EH (cell line): Measurements from ENCODE around the gene MOB2.
"Not testable (repeated sequence)": the region's sequence is repeated elsewhere in the genome, so short reads cannot be mapped to it uniquely, and the experiment has no call there.

Experiments
- DNase-seq: peaks from one replicate; pipeline ENCODE4 v3.0.0-alpha.2; 2015; ENCODE audit warnings: low read depth

The MOB2 gene

DNA sequence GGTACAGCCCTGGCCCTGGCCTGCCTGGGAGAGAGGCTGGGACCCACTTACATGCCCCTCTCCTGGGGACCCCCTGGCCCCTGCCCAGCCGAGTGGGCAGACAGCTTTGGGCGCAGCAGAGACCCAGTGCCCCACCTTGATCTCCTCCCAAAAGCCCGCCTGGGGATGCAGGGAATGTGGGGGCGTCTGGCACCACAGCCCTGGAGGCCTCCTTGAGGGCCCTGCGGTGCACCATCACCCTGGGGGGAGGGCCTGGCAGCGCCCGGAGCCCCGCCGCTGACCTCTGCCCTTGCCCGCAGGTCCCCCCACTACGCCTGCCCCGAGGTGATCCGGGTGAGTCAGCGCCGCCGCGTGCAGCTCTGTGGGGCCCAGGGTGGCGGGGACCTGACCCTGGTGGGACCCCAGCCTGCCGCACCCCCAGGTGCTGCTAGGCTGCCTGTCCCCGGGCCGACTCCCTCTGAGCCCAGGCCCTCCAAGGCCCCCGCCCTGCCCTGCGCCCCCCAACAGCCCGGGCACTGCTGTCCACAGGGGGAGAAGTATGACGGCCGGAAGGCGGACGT lies 43.7 kb downstream of the MOB2 start:
- DNase-seq = no peak

GRCh38 chr11:1442163-1442562 lies 44.4 kb downstream of the MOB2 start:
- DNase-seq = no peak

DNA sequence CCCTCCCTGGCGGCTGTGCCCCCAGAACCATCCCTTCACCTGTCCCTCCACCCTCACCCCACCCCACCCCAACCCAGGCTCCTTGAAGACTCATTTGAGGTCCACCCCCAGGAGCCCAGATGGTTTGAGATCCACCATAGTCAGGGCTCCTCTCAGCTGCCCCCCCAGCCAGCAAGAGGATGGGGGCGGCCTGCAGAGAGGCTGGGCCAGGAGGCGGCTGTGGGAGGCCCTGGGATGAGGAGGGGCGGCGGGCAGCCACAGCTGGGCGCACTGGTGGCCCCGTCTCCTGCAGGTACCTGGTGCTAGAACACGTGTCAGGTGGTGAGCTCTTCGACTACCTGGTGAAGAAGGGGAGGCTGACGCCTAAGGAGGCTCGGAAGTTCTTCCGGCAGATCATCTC lies 46.1 kb downstream of the MOB2 start:
- no peak for DNase-seq

DNA sequence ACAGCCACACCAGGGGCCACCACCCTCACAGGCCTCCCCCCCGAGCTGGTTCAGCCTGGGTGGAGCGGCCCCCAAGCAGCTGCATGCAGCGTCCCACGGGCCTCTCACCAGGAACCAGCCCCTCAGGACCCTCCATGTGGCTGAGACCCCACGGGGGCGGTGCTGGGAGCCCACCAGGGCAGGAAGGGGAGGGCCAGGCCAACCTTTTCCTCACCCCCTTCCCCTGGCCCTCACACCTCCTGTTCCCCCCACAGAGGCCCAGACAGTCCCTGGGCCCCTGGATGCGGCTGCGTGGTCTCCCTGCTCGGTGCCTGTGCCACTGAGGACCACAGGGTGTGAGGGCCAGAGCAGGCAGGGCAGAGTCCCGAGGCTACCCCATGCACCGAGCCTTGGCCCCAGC lies 46.5 kb downstream of the MOB2 start:
- no peak for DNase-seq

DNA sequence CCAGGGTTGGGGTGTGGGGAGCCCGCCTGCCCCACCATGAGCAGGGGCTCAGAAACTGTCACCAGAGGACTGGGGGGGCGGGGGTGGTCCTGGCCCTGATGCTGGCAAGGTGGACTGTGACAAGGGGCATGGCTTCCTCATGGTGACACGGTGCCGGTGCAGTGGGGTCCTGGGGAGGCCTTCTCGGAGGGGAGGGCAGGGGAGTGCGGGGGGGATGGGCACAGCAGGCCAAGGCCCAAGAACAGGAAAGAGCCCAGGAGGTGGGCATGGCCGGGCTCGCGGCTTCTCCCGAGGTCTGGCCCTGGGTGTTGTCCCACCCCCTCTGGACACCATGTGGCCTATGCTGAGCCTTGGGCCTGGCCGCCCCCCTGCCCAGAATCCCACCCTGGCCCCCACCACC lies 47.2 kb downstream of the MOB2 start:
- no peak for DNase-seq

- no peak for DNase-seq
Measured at GRCh38 chr11:1438967-1439330, 47.6 kb downstream of the MOB2 start.

GRCh38 chr11:1438261-1438966 lies 48.2 kb downstream of the MOB2 start:
- DNase-seq = no peak

DNA sequence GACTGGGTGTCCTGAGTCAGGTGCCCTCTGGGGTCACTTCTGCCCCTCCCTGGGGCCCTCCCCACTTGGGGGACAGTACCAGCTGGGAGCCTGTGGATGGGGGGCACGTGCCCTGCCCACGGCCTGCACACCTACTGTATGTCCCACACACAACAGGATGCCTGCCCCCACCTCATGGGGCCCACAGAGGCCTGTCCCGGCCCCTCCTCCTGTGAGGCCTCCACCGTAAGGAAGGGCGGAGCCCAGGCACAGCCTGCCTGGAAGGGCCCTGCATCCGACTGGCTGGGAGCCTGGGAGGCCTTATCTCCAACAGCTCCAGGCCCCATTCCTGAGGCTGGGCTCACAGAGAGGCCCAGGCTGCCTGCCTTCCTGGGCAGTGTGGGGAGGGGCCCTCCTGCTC lies 49.1 kb downstream of the MOB2 start:
- peak; percentile 32 for DNase-seq

DNA sequence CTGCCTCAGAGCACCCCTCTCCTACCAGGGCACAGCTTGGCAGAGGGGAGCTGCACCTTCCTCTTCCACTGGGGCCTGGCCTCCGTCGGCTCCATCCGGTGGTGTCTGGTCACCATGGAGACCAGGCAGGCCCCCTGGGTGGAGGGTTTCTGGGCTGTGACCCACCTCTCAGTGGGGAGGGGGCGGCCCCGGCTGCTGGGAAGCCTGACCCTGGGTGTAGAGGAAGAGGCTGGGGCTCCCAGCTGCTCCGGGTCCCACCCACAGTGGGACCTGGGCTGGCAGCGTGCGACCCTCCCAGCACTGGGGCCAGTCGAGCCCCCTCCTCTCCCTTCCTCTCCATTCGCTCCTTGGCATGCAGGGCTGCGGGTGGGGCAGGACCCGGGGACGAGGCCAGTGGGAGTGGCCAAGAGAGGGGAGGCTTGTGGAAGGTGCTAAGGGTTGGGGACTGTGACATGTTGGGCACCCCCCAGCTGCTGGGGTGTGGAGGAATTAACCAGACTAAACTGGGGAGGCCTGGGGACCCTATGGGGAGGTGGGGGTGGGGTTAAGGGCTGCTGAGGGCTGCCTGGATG lies 50.0 kb downstream of the MOB2 start:
- DNase-seq = no peak

GRCh38 chr11:1435820-1436467 lies 50.6 kb downstream of the MOB2 start:
- no peak for DNase-seq

DNA sequence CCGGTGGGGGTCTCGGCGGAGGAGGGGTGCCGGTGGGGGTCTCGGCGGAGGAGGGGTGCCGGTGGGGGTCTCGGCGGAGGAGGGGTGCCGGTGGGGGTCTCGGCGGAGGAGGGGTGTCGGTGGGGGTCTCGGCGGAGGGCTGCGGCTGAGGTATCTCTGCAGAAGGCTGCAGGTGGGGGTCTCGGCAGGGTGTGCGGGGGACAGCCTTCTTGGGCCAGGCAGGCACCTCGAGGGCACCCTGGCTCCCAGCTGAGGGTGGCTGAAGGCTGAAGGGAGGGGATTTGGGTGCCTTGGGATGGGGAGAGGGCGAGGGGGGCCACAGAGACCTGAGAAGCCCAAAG lies 51.1 kb downstream of the MOB2 start:
- DNase-seq = not testable (repeated sequence)

- no peak for DNase-seq
Measured at GRCh38 chr11:1433977-1434640, 52.5 kb downstream of the MOB2 start.

DNA sequence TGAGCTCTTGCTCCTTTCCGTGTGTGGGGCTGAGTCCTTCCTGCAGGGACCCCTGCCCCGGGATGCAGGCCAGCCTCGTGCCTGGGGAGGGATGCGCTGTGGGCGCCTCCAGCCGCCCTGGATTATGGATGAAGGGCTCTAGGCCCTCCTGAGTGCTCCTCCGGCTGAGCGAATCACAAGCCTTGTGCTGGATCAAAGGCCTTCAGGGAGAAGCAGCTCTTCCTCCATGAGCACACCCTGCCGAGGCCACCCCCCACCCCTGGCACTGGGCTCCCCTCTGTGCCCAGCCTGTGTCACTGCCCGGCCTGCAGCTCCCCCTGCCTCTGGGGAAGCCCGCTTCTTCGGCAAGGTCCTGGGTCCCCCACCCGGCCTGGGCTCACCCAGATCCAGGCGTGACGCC lies 53.0 kb downstream of the MOB2 start:
- no peak for DNase-seq

- no peak for DNase-seq
Measured at GRCh38 chr11:1428762-1429316, 57.7 kb downstream of the MOB2 start.

GRCh38 chr11:1425439-1425838 lies 61.1 kb downstream of the MOB2 start:
- DNase-seq = no peak

GRCh38 chr11:1425006-1425405 lies 61.6 kb downstream of the MOB2 start:
- DNase-seq = no peak

- DNase-seq = not testable (repeated sequence)
Measured at GRCh38 chr11:1423406-1423805, 63.2 kb downstream of the MOB2 start.

GRCh38 chr11:1422981-1423380 lies 63.6 kb downstream of the MOB2 start:
- DNase-seq = no peak

DNA sequence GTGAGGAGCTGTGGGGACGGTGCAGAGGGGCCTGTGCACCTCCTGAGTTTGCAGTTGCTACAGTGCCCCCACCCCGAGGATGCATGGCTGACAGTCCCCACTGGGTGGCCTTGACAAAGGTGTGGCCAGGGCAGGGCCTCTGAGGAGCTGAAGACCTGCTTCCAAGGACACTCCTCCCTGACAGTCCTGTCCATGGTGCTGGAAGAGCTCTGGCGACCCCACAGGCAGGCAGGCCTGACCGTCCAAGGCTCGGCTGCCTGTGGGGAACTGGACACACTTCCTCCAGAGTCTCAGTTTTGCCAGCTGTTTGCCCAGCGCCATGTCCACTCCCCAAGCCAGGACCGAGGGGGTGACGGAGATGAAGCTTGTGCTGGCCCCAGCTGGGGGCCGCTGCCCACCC lies 64.1 kb downstream of the MOB2 start:
- no peak for DNase-seq

- DNase-seq = no peak
Measured at GRCh38 chr11:1421291-1421690, 65.3 kb downstream of the MOB2 start.

GRCh38 chr11:1419811-1420210 lies 66.8 kb downstream of the MOB2 start:
- DNase-seq = no peak
